Stomach (tissue), 4 donors: Measurements from ENCODE around the gene DNASE1L2.

Experiments
- EP300 ChIP-seq: sonication (generic); formaldehyde crosslinking; IDR thresholded peaks from one replicate; pipeline ENCODE4 v1.6.1; 2017; ENCODE audit warnings: antibody characterized with exemption
- POLR2A ChIP-seq, 4 donors: fragments of 450-650 bp; IDR thresholded peaks; one replicate each; pipeline ENCODE4 v1.6.1; 2016; ENCODE audit warnings: antibody characterized with exemption in 4 of 4, control low read depth in 2 of 4, mild to moderate bottlenecking in 1 of 4, moderate library complexity in 1 of 4
- POLR2AphosphoS5 ChIP-seq, 3 donors: sonication (generic); formaldehyde crosslinking; IDR thresholded peaks; one replicate each; pipeline ENCODE4 v1.6.1; 2016; ENCODE audit warnings: antibody characterized with exemption in 3 of 3
- TF ChIP-seq, protein P1 (sequence below), 7 experiments: fragments of 450-650 bp in 4 of 7; fragments of 200-600 bp in 3 of 7; sonication (generic) in 3 of 7; IDR thresholded peaks; one replicate each; pipeline ENCODE4 v1.5.1; 2016 to 2019; ENCODE audit warnings: antibody characterized with exemption in 7 of 7, control low read depth in 2 of 7, mild to moderate bottlenecking in 1 of 7

DNA sequence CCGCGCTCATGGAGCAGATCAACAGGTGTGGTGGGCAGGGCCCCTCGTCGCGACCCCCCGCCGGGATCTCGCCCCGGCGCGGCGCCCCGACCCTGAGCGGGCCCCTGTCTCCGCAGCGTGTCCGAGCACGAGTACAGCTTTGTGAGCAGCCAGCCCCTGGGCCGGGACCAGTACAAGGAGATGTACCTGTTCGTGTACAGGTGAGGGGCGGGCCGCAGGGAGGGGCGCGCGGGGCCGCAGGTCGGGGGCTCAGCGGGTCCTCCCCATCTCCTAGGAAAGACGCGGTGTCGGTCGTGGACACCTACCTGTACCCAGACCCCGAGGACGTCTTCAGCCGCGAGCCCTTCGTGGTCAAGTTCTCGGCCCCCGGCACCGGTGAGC is 848 bp downstream of the DNASE1L2 start:
- TF ChIP-seq POLR2A (IDR thresholded peaks at IDR 0.05) (no peak), EP300 (no peak), POLR2AphosphoS5 (IDR thresholded peaks at IDR 0.05) (no peak)
- TF ChIP-seq, protein P1, sequence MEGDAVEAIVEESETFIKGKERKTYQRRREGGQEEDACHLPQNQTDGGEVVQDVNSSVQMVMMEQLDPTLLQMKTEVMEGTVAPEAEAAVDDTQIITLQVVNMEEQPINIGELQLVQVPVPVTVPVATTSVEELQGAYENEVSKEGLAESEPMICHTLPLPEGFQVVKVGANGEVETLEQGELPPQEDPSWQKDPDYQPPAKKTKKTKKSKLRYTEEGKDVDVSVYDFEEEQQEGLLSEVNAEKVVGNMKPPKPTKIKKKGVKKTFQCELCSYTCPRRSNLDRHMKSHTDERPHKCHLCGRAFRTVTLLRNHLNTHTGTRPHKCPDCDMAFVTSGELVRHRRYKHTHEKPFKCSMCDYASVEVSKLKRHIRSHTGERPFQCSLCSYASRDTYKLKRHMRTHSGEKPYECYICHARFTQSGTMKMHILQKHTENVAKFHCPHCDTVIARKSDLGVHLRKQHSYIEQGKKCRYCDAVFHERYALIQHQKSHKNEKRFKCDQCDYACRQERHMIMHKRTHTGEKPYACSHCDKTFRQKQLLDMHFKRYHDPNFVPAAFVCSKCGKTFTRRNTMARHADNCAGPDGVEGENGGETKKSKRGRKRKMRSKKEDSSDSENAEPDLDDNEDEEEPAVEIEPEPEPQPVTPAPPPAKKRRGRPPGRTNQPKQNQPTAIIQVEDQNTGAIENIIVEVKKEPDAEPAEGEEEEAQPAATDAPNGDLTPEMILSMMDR (IDR thresholded peaks at IDR 0.05): no peak
